Measurements from ENCODE around the gene APOL5. TPM values are rescaled to one million over a fixed set of nuclear protein-coding genes. Genes with fewer than 3 reads are reported as not detected.
"Not testable (repeated sequence)": the region's sequence is repeated elsewhere in the genome, so short reads cannot be mapped to it uniquely, and the experiment has no call there.

APOL5 gene
- total RNA-seq, 2 experiments from 2014 or later = not detected

DNA sequence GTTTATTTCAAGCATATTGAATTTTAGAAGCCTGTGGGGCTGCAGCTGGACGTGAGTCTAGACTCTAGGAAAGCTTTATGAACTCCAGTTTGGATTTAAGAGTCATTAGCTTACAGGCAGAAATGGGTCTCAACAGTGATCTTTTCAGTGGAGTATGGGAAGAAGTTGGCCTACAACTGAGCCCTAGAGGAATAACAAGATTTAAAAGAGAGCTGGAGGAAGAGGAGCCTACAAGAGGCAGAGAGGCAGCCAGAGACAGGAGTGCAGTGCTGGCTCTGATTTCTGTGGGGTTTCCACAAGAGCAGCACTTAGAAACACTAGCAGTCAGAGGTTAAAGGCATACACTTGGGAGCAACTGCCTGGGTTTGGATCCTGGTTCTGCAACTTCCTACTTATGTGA is 17.9 kb downstream of the APOL5 start:
- Mint-ChIP-seq H3K9me3 (no peaks in the 10 kb centered on the region), H3K4me3 (no peak overlapping the region), H3K27ac (no peak overlapping the region), H3K36me3 (ENCODE audit: low read depth) (no peaks in the 10 kb centered on the region), H3K27me3 (peaks cover 4% of the 10 kb centered on the region), H3K4me1 (ENCODE audit: low read depth) (no peaks in the 10 kb centered on the region)
- no peaks in the 10 kb centered on the region for H3K27me3 ChIP-seq (ENCODE audit: control insufficient read depth in 1 of 2, insufficient read depth in 2 of 2, low read length in 2 of 2)
- intact Hi-C loops (cut with DNase I, micrococcal nuclease) = no loop called here
- H3K36me3 ChIP-seq (ENCODE audit: insufficient read depth, low read length) = no peaks in the 10 kb centered on the region
- TF ChIP-seq, protein P1, sequence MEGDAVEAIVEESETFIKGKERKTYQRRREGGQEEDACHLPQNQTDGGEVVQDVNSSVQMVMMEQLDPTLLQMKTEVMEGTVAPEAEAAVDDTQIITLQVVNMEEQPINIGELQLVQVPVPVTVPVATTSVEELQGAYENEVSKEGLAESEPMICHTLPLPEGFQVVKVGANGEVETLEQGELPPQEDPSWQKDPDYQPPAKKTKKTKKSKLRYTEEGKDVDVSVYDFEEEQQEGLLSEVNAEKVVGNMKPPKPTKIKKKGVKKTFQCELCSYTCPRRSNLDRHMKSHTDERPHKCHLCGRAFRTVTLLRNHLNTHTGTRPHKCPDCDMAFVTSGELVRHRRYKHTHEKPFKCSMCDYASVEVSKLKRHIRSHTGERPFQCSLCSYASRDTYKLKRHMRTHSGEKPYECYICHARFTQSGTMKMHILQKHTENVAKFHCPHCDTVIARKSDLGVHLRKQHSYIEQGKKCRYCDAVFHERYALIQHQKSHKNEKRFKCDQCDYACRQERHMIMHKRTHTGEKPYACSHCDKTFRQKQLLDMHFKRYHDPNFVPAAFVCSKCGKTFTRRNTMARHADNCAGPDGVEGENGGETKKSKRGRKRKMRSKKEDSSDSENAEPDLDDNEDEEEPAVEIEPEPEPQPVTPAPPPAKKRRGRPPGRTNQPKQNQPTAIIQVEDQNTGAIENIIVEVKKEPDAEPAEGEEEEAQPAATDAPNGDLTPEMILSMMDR (IDR thresholded peaks at IDR 0.05) = no peak
- DNase-seq = no peak
- ATAC-seq (ENCODE audit: poor library complexity) = no peak
- no peaks in the 10 kb centered on the region for H3K9me3 ChIP-seq (ENCODE audit: control insufficient read depth in 1 of 2, insufficient read depth in 1 of 2, low read length in 2 of 2)
- CTCF ChIA-PET = no interaction called here
- no peak overlapping the region for H3K27ac ChIP-seq (ENCODE audit: low read depth in 1 of 2, low read length in 2 of 2)
- POLR2A ChIA-PET = no interaction called here
- no peak overlapping the region for H3K4me3 ChIP-seq (ENCODE audit: low read length)
- no peaks in the 10 kb centered on the region for H3K4me1 ChIP-seq (ENCODE audit: insufficient read depth, low read length)

GRCh38 chr22:35736166-35736565 is 18.5 kb downstream of the APOL5 start:
- no peaks in the 10 kb centered on the region for H3K9me3 Mint-ChIP-seq
- H3K27ac ChIP-seq (ENCODE audit: low read depth in 1 of 2, low read length in 2 of 2) = no peak overlapping the region

GRCh38 chr22:35736701-35737100 is 19.0 kb downstream of the APOL5 start:
- H3K27me3 ChIP-seq (ENCODE audit: control insufficient read depth in 1 of 2, insufficient read depth in 2 of 2, low read length in 2 of 2) = no peaks in the 10 kb centered on the region
- Mint-ChIP-seq H3K27me3 (no peaks in the 10 kb centered on the region), H3K36me3 (ENCODE audit: low read depth) (no peaks in the 10 kb centered on the region), H3K4me1 (ENCODE audit: low read depth) (no peaks in the 10 kb centered on the region), H3K9me3 (no peaks in the 10 kb centered on the region), H3K27ac (no peak overlapping the region), H3K4me3 (no peak overlapping the region)
- no peak overlapping the region for H3K4me3 ChIP-seq (ENCODE audit: low read length)
- CTCF ChIA-PET = no interaction called here
- ATAC-seq (ENCODE audit: poor library complexity) (no peak), DNase-seq (no peak)
- TF ChIP-seq, protein P1 (IDR thresholded peaks at IDR 0.05) = no peak
- no peaks in the 10 kb centered on the region for H3K36me3 ChIP-seq (ENCODE audit: insufficient read depth, low read length)
- intact Hi-C loops (cut with DNase I, micrococcal nuclease) = no loop called here
- POLR2A ChIA-PET = no interaction called here
- no peaks in the 10 kb centered on the region for H3K4me1 ChIP-seq (ENCODE audit: insufficient read depth, low read length)
- no peaks in the 10 kb centered on the region for H3K9me3 ChIP-seq (ENCODE audit: control insufficient read depth in 1 of 2, insufficient read depth in 1 of 2, low read length in 2 of 2)
- no peak overlapping the region for H3K27ac ChIP-seq (ENCODE audit: low read depth in 1 of 2, low read length in 2 of 2)

More at GRCh38 chr22:35736166-35736565, 18.5 kb downstream of the APOL5 start:
- DNase-seq = no peak
- Histone ChIP-seq H3K4me1 (ENCODE audit: insufficient read depth, low read length) (no peaks in the 10 kb centered on the region), H3K27me3 (ENCODE audit: control insufficient read depth in 1 of 2, insufficient read depth in 2 of 2, low read length in 2 of 2) (no peaks in the 10 kb centered on the region), H3K4me3 (ENCODE audit: low read length) (no peak overlapping the region), H3K36me3 (ENCODE audit: insufficient read depth, low read length) (no peaks in the 10 kb centered on the region), H3K9me3 (ENCODE audit: control insufficient read depth in 1 of 2, insufficient read depth in 1 of 2, low read length in 2 of 2) (no peaks in the 10 kb centered on the region)
- TF ChIP-seq, protein P1 (IDR thresholded peaks at IDR 0.05) = no peak
- CTCF ChIA-PET = no interaction called here
- intact Hi-C loops (cut with DNase I, micrococcal nuclease) = no loop called here
- no peak for ATAC-seq (ENCODE audit: poor library complexity)
- H3K36me3 Mint-ChIP-seq (ENCODE audit: low read depth) = no peaks in the 10 kb centered on the region
- H3K4me1 Mint-ChIP-seq (ENCODE audit: low read depth) = no peaks in the 10 kb centered on the region
- POLR2A ChIA-PET = no interaction called here
- no peak overlapping the region for H3K27ac Mint-ChIP-seq
- peaks cover 1% of the 10 kb centered on the region for H3K27me3 Mint-ChIP-seq
- H3K4me3 Mint-ChIP-seq = no peak overlapping the region

- H3K27me3 Mint-ChIP-seq; H3K27me3 ChIP-seq (ENCODE audit: control insufficient read depth in 1 of 2, insufficient read depth in 2 of 2, low read length in 2 of 2); CTCF ChIA-PET; intact Hi-C loops (cut with DNase I, micrococcal nuclease); H3K9me3 Mint-ChIP-seq; H3K4me3 ChIP-seq (ENCODE audit: low read length); H3K9me3 ChIP-seq (ENCODE audit: control insufficient read depth in 1 of 2, insufficient read depth in 1 of 2, low read length in 2 of 2); H3K27ac Mint-ChIP-seq; ATAC-seq (ENCODE audit: poor library complexity); H3K4me1 ChIP-seq (ENCODE audit: insufficient read depth, low read length); H3K36me3 ChIP-seq (ENCODE audit: insufficient read depth, low read length); H3K36me3 Mint-ChIP-seq (ENCODE audit: low read depth); H3K27ac ChIP-seq (ENCODE audit: low read depth in 1 of 2, low read length in 2 of 2); H3K4me3 Mint-ChIP-seq; H3K4me1 Mint-ChIP-seq (ENCODE audit: low read depth); DNase-seq: not testable (repeated sequence)
- POLR2A ChIA-PET = interaction anchor here (1.4 kb wide), 1 partner anchor 12 kb away, joined by 3 read pairs; no protein-coding TSS in a partner anchor
These were observed 20.2 kb downstream of the APOL5 start for GRCh38 chr22:35737886-35738285.
